Neural cell (in vitro differentiated cells): Measurements from ENCODE around the gene KIF6.

Experiments
- EP300 ChIP-seq: fragments of 450-650 bp; conservative IDR thresholded peaks from 2 replicates; pipeline ENCODE4 v1.6.1; 2014; ENCODE audit warnings: antibody characterized with exemption, mild to moderate bottlenecking, moderate library complexity; ENCODE audit not compliant: poor library complexity, severe bottlenecking
- EZH2 ChIP-seq: fragments of 200-600, 300-800 bp; shearing (Covaris generic), sonication (generic); IDR thresholded peaks from 2 replicates; pipeline ENCODE4 v1.6.1; 2014; ENCODE audit warnings: antibody characterized with exemption, low read length, borderline replicate concordance, mild to moderate bottlenecking; ENCODE audit not compliant: insufficient read depth, poor library complexity, severe bottlenecking
- MXI1 ChIP-seq: fragments of 450-650 bp; conservative IDR thresholded peaks from 2 replicates; pipeline ENCODE4 v1.6.1; 2014; ENCODE audit warnings: antibody characterized with exemption, mild to moderate bottlenecking; ENCODE audit not compliant: poor library complexity, severe bottlenecking
- RAD21 ChIP-seq: fragments of 450-650 bp; conservative IDR thresholded peaks from 2 replicates; pipeline ENCODE4 v1.6.1; 2014; ENCODE audit warnings: antibody characterized with exemption, mild to moderate bottlenecking, moderate library complexity
- TAF1 ChIP-seq: IDR thresholded peaks from 2 replicates; pipeline ENCODE4 v1.6.1; 2012; ENCODE audit warnings: low read depth
- TF ChIP-seq, protein P1 (sequence below): IDR thresholded peaks from 2 replicates; pipeline ENCODE4 v1.6.1; 2012; ENCODE audit warnings: borderline replicate concordance
- TF ChIP-seq, protein P2 (sequence below): fragments of 450-650 bp; IDR thresholded peaks from 2 replicates; pipeline ENCODE4 v1.5.1; 2014; ENCODE audit warnings: antibody characterized with exemption, mild to moderate bottlenecking, moderate library complexity; ENCODE audit not compliant: poor library complexity, severe bottlenecking

GRCh38 chr6:39330476-39330875, 394.7 kb downstream of the KIF6 start:
- TF ChIP-seq EZH2 = no peak
- TF ChIP-seq, protein P1, sequence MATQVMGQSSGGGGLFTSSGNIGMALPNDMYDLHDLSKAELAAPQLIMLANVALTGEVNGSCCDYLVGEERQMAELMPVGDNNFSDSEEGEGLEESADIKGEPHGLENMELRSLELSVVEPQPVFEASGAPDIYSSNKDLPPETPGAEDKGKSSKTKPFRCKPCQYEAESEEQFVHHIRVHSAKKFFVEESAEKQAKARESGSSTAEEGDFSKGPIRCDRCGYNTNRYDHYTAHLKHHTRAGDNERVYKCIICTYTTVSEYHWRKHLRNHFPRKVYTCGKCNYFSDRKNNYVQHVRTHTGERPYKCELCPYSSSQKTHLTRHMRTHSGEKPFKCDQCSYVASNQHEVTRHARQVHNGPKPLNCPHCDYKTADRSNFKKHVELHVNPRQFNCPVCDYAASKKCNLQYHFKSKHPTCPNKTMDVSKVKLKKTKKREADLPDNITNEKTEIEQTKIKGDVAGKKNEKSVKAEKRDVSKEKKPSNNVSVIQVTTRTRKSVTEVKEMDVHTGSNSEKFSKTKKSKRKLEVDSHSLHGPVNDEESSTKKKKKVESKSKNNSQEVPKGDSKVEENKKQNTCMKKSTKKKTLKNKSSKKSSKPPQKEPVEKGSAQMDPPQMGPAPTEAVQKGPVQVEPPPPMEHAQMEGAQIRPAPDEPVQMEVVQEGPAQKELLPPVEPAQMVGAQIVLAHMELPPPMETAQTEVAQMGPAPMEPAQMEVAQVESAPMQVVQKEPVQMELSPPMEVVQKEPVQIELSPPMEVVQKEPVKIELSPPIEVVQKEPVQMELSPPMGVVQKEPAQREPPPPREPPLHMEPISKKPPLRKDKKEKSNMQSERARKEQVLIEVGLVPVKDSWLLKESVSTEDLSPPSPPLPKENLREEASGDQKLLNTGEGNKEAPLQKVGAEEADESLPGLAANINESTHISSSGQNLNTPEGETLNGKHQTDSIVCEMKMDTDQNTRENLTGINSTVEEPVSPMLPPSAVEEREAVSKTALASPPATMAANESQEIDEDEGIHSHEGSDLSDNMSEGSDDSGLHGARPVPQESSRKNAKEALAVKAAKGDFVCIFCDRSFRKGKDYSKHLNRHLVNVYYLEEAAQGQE = no peak
- TF ChIP-seq, protein P2, sequence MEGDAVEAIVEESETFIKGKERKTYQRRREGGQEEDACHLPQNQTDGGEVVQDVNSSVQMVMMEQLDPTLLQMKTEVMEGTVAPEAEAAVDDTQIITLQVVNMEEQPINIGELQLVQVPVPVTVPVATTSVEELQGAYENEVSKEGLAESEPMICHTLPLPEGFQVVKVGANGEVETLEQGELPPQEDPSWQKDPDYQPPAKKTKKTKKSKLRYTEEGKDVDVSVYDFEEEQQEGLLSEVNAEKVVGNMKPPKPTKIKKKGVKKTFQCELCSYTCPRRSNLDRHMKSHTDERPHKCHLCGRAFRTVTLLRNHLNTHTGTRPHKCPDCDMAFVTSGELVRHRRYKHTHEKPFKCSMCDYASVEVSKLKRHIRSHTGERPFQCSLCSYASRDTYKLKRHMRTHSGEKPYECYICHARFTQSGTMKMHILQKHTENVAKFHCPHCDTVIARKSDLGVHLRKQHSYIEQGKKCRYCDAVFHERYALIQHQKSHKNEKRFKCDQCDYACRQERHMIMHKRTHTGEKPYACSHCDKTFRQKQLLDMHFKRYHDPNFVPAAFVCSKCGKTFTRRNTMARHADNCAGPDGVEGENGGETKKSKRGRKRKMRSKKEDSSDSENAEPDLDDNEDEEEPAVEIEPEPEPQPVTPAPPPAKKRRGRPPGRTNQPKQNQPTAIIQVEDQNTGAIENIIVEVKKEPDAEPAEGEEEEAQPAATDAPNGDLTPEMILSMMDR = no peak
- TF ChIP-seq TAF1 = no peak
- TF ChIP-seq MXI1 = no peak
- TF ChIP-seq RAD21 = no peak
- TF ChIP-seq EP300 = no peak
